Tibial nerve (tissue), 4 donors: Measurements from ENCODE around the gene NHLRC2. TPM values are rescaled to one million over a fixed set of nuclear protein-coding genes. Genes with fewer than 3 reads are reported as not detected.

Source experiments
- DNase-seq, 2 donors: peaks; one replicate each; pipeline ENCODE4 v3.0.0-alpha.2; 2019; ENCODE audit warnings: low spot score in 2 of 2
- H3K27ac ChIP-seq, 4 donors: fragments of 200-600 bp; sonication (generic) in 3 of 4; one replicate each; pipeline ENCODE4 v1.5.1; 2017 to 2019; ENCODE audit warnings: mild to moderate bottlenecking in 1 of 4
- H3K27me3 ChIP-seq, 2 donors: fragments of 200-600 bp; sonication (generic) in 1 of 2; one replicate each; pipeline versions ENCODE4 v1.5.1 to v1.6.0; 2017 to 2019
- H3K36me3 ChIP-seq, 3 donors: fragments of 200-600 bp; sonication (generic); one replicate each; pipeline ENCODE4 v1.5.1; 2018 to 2019
- H3K4me1 ChIP-seq, 4 donors: fragments of 200-600 bp; sonication (generic) in 3 of 4; one replicate each; pipeline ENCODE4 v1.5.1; 2017 to 2019
- H3K4me3 ChIP-seq, 4 donors: fragments of 200-600 bp; sonication (generic) in 3 of 4; one replicate each; pipeline ENCODE4 v1.5.1; 2017 to 2019; ENCODE audit warnings: mild to moderate bottlenecking in 1 of 4, moderate library complexity in 1 of 4
- H3K9me3 ChIP-seq, 4 donors: fragments of 200-600 bp; sonication (generic) in 3 of 4; one replicate each; pipeline ENCODE4 v1.5.1; 2017 to 2019
- CTCF ChIP-seq, 5 experiments: fragments of 200-600 bp in 3 of 5; fragments of 450-650 bp in 2 of 5; sonication (generic) in 3 of 5; IDR thresholded peaks; one replicate each; pipeline ENCODE4 v1.5.1; 2016 to 2019; ENCODE audit warnings: antibody characterized with exemption in 5 of 5, mild to moderate bottlenecking in 3 of 5, moderate library complexity in 2 of 5
- EP300 ChIP-seq, 2 donors: sonication (generic); formaldehyde crosslinking; IDR thresholded peaks; one replicate each; pipeline ENCODE4 v1.6.1; 2017; ENCODE audit warnings: antibody characterized with exemption in 2 of 2, mild to moderate bottlenecking in 1 of 2
- POLR2A ChIP-seq, 2 donors: fragments of 450-650 bp; IDR thresholded peaks; one replicate each; pipeline ENCODE4 v1.6.1; 2017; ENCODE audit warnings: antibody characterized with exemption in 2 of 2, mild to moderate bottlenecking in 2 of 2, moderate library complexity in 2 of 2
- WGBS, 2 donors: methylation state at CpG; one replicate each; pipeline ENCODE4 v1.1.5; 2018; 5-methylcytosine and 5-hydroxymethylcytosine counted together
- total RNA-seq, 4 donors: library from RNA; depleted of rRNA; stranded (reverse); fragments of >200 nt; gene quantifications; one replicate each; pipeline ENCODE4 v1.1.0, GENCODE V29; 2016

NHLRC2 gene
- total RNA-seq, 4 donors from 2014 or later: 42.9 to 100 (median 50.6) TPM

GRCh38 chr10:113859261-113859660 is 4.8 kb downstream of the NHLRC2 start:
- H3K27me3 ChIP-seq: no peaks in the 10 kb centered on the region
- peaks cover 0 to 41% (median 22%) of the 10 kb centered on the region in 4 donors for H3K4me1 ChIP-seq
- no peak overlapping the region for H3K27ac ChIP-seq
- H3K36me3 ChIP-seq: peaks cover 0 to 49% (median 8%) of the 10 kb centered on the region in 3 donors
- 71 to 78% methylated on average over 2 of the region's 2 CpGs for WGBS, 2 donors
- no peak for DNase-seq
- no peak overlapping the region for H3K4me3 ChIP-seq
- TF ChIP-seq EP300 (IDR thresholded peaks at IDR 0.05) (no peak), POLR2A (IDR thresholded peaks at IDR 0.05) (no peak), CTCF (IDR thresholded peaks at IDR 0.05) (no peak)
- peaks cover 0 to 3% (median 0%) of the 10 kb centered on the region in 4 donors for H3K9me3 ChIP-seq

DNA sequence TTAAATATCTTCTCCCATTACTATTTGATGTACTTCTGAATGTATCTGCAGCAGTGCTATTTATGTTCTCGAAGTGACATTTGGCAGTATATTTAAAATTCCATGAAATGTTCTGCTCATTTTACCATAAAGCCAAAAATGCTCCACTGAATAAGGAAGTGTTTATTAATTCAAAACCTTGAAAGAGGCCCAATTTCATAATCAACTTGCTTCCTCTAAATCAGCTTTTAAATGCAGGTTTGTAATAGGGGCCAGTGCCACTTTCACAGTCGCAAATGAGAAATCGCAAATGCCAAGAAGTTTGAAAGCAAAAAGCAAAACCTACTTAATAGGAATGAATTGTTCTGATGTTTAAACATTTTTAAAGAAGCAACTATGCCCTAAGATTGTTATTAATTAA is 11.4 kb downstream of the NHLRC2 start:
- peaks cover 0 to 3% (median 0%) of the 10 kb centered on the region in 4 donors for H3K9me3 ChIP-seq
- H3K4me1 ChIP-seq: peaks cover 0 to 16% (median 0%) of the 10 kb centered on the region in 4 donors
- H3K36me3 ChIP-seq: peaks cover 0 to 48% (median 2%) of the 10 kb centered on the region in 3 donors
- DNase-seq: no peak
- H3K27ac ChIP-seq: no peak overlapping the region
- no peak for TF ChIP-seq POLR2A (IDR thresholded peaks at IDR 0.05)
- TF ChIP-seq CTCF (IDR thresholded peaks at IDR 0.05): no peak
- no peak for TF ChIP-seq EP300 (IDR thresholded peaks at IDR 0.05)
- WGBS, 2 donors: 65% methylated on average over 3 of the region's 3 CpGs
- H3K4me3 ChIP-seq: no peak overlapping the region
- H3K27me3 ChIP-seq: no peaks in the 10 kb centered on the region

DNA sequence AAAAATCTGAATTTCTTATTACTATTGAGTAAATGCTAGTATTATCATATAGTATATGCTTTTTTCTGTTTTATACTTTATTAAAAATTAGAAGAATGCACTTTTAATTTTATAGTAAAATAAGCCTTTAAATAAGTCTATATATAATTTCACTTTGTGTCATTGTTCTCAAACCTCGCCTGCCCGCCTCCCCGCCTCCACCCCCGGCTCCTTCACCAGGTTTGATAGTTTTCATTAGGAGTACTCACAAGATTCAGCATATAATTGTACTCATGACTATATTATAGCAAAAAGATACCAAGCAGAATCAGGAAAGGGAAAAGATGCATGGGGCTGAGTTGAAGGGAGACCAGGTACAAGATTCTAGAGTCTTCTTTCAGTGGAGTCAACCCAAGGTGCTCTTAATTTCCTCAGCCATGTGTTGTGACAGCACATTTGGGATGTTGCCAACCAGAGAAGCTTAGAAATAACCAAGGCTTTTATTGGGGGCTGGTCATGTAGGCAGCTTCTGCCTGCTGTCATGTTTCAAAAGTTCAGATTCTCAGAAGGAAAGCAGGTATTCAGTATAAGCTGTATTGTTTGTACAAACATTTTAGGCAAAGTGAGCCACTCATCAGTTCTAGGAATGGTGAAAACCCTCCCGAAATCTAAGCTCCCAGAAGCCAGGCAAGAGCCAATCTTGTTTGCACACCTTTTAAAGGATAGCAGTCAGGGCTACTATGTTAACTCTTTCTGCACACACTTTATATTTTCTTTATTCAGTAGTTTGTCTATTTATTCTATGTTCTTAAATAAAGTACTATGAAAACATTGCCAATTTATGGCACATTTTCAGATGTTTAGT is 12.3 kb downstream of the NHLRC2 start:
- no peak for DNase-seq
- H3K4me1 ChIP-seq: peaks cover 0 to 16% (median 0%) of the 10 kb centered on the region in 4 donors
- 94 to 96% methylated on average over 5 of the region's 5 CpGs for WGBS, 2 donors
- H3K4me3 ChIP-seq: no peak overlapping the region
- no peaks in the 10 kb centered on the region for H3K27me3 ChIP-seq
- peaks cover 0 to 43% (median 0%) of the 10 kb centered on the region in 3 donors for H3K36me3 ChIP-seq
- no peak overlapping the region for H3K27ac ChIP-seq
- no peaks in the 10 kb centered on the region for H3K9me3 ChIP-seq
- no peak for TF ChIP-seq CTCF (IDR thresholded peaks at IDR 0.05)
- no peak for TF ChIP-seq POLR2A (IDR thresholded peaks at IDR 0.05)
- no peak for TF ChIP-seq EP300 (IDR thresholded peaks at IDR 0.05)

GRCh38 chr10:113867904-113868303 is 13.4 kb downstream of the NHLRC2 start:
- no peak overlapping the region for H3K4me3 ChIP-seq
- H3K9me3 ChIP-seq: peaks cover 0 to 10% (median 4%) of the 10 kb centered on the region in 4 donors
- peaks cover 0 to 42% (median 0%) of the 10 kb centered on the region in 3 donors for H3K36me3 ChIP-seq
- TF ChIP-seq CTCF (IDR thresholded peaks at IDR 0.05) (no peak), POLR2A (IDR thresholded peaks at IDR 0.05) (no peak), EP300 (IDR thresholded peaks at IDR 0.05) (no peak)
- DNase-seq: no peak
- no peaks in the 10 kb centered on the region for H3K27me3 ChIP-seq
- no peak overlapping the region for H3K27ac ChIP-seq
- H3K4me1 ChIP-seq: peaks cover 0 to 16% (median 0%) of the 10 kb centered on the region in 4 donors
- WGBS, 2 donors: 88 to 93% methylated on average over 4 of the region's 4 CpGs

- no peak for TF ChIP-seq EP300 (IDR thresholded peaks at IDR 0.05)
- TF ChIP-seq CTCF (IDR thresholded peaks at IDR 0.05): no peak
- TF ChIP-seq POLR2A (IDR thresholded peaks at IDR 0.05): no peak
- DNase-seq: no peak
- Histone ChIP-seq H3K9me3 (peaks cover 0 to 18% (median 6%) of the 10 kb centered on the region in 4 donors), H3K4me3 (no peak overlapping the region), H3K27ac (no peak overlapping the region), H3K4me1 (peaks cover 0 to 16% (median 0%) of the 10 kb centered on the region in 4 donors), H3K27me3 (no peaks in the 10 kb centered on the region), H3K36me3 (peaks cover 0 to 36% (median 0%) of the 10 kb centered on the region in 3 donors)
- 80 to 86% methylated on average over 2 of the region's 2 CpGs for WGBS, 2 donors
Measured at GRCh38 chr10:113869789-113870188, 15.3 kb downstream of the NHLRC2 start.
